ENCODE measurements around the gene HNRNPA3. TPM values are rescaled to one million over a fixed set of nuclear protein-coding genes. Genes with fewer than 3 reads are reported as not detected.

Gene HNRNPA3
- total and polyA plus RNA-seq, 2 donors (not counting 3 experiments of a cell fraction or from before 2014, with no cell fraction given), result 57.5 to 316 TPM

DNA sequence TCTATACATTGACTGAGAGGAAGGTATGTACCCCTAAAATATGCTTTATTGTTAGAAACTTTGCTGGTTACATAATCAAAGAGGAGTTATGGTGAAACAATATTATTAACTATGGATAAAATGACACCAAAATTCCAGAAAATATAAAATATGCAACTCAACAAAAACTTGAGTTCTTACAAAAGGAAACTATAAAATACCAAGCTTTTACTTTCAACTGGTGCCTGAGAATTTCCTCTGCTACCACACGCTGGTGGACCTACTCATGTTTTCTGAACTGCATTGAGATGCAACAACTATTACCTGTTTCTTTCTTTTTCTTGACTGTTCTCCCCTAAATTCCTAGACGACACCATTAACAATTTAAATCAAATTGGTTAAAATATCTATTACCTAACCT, 60.2 kb downstream of the HNRNPA3 start:
- Histone ChIP-seq H3K9me3 (replicated peaks; ENCODE audit: control insufficient read depth, insufficient read depth, low read length) (no peaks in the 10 kb centered on the region), H3K4me3 (replicated peaks in 1 of 3; ENCODE audit: insufficient read depth in 1 of 3, low read depth in 1 of 3, low read length in 3 of 3) (no peak overlapping the region), H3K36me3 (ENCODE audit: control insufficient read depth in 2 of 2, extremely low read depth in 1 of 2, insufficient read depth in 2 of 2, low read length in 2 of 2) (no peaks in the 10 kb centered on the region), H2AFZ (ENCODE audit: low read depth, low read length) (no peak overlapping the region), H3K9me1 (replicated peaks; ENCODE audit: control insufficient read depth, extremely low read depth, insufficient read depth, low read length) (no peaks in the 10 kb centered on the region), H3K4me1 (ENCODE audit: control insufficient read depth, extremely low read depth, insufficient read depth, low read length) (peaks cover 25% of the 10 kb centered on the region), H3K79me2 (ENCODE audit: control insufficient read depth, insufficient read depth, low read length) (no peaks in the 10 kb centered on the region), H3K27me3 (ENCODE audit: control insufficient read depth in 2 of 2, insufficient read depth in 2 of 2, low read length in 2 of 2) (no peaks in the 10 kb centered on the region), H3K27ac (ENCODE audit: insufficient read depth, low read depth, low read length) (no peak overlapping the region), H4K20me1 (replicated peaks; ENCODE audit: control insufficient read depth, extremely low read depth, insufficient read depth, low read length) (no peaks in the 10 kb centered on the region), H3K4me2 (ENCODE audit: insufficient read depth, low read length) (no peak overlapping the region), H3K9ac (replicated peaks; ENCODE audit: extremely low read depth, insufficient read depth, low read length) (no peak overlapping the region)
- intact Hi-C loops (cut with micrococcal nuclease), result loop anchor here (1.0 kb wide), 1 partner anchor 7 kb away; no protein-coding TSS in a partner anchor
- BruUV-seq (replicated peaks), result no TSS peak
- ChIA-PET CTCF (interaction anchor here (1.9 to 3.2 kb wide), 2 partner anchors 9 to 108 kb away, joined by 8 to 18 read pairs; partner anchors contain the start of gene NFE2L2), POLR2A (no interaction called here)
- dilution Hi-C loops (cut with MboI; ENCODE audit: extremely low pct_ligation_motif_present, low sequenced_read_pairs), result no loop called here
- FAIRE-seq (no peak), DNase-seq (ENCODE audit: low read depth, low spot score) (no peak)
- TF ChIP-seq, protein P1, sequence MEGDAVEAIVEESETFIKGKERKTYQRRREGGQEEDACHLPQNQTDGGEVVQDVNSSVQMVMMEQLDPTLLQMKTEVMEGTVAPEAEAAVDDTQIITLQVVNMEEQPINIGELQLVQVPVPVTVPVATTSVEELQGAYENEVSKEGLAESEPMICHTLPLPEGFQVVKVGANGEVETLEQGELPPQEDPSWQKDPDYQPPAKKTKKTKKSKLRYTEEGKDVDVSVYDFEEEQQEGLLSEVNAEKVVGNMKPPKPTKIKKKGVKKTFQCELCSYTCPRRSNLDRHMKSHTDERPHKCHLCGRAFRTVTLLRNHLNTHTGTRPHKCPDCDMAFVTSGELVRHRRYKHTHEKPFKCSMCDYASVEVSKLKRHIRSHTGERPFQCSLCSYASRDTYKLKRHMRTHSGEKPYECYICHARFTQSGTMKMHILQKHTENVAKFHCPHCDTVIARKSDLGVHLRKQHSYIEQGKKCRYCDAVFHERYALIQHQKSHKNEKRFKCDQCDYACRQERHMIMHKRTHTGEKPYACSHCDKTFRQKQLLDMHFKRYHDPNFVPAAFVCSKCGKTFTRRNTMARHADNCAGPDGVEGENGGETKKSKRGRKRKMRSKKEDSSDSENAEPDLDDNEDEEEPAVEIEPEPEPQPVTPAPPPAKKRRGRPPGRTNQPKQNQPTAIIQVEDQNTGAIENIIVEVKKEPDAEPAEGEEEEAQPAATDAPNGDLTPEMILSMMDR (IDR thresholded peaks at IDR 0.05; ENCODE audit: extremely low read depth in 1 of 2, insufficient read depth in 1 of 2, low read depth in 1 of 2, low read length in 2 of 2), result no peak
- TF ChIP-seq POLR2AphosphoS5 (IDR thresholded peaks at IDR 0.05; ENCODE audit: insufficient read depth, low read depth, low read length) (no peak), MYC (IDR thresholded peaks at IDR 0.05; ENCODE audit: low read depth, low read length) (no peak), POLR2A (IDR thresholded peaks at IDR 0.05; ENCODE audit: low read depth, low read length) (no peak), JUN (IDR thresholded peaks at IDR 0.05; ENCODE audit: borderline replicate concordance, insufficient read depth, insufficient read length, low read depth) (no peak), FOS (IDR thresholded peaks at IDR 0.05; ENCODE audit: borderline replicate concordance, insufficient read depth, low read length) (no peak), GATA2 (IDR thresholded peaks at IDR 0.05; ENCODE audit: insufficient read depth, insufficient read length, low read depth, low read length) (no peak), EZH2 (IDR thresholded peaks at IDR 0.05; ENCODE audit: borderline replicate concordance, low read depth, low read length, severe bottlenecking) (no peak)
- TF ChIP-seq, protein P2, sequence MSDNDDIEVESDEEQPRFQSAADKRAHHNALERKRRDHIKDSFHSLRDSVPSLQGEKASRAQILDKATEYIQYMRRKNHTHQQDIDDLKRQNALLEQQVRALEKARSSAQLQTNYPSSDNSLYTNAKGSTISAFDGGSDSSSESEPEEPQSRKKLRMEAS (IDR thresholded peaks at IDR 0.05; ENCODE audit: insufficient read depth, insufficient read length), result no peak

Measured in endothelial cell of umbilical vein (primary cell).